ENCODE results near the gene PTCD1. TPM values are rescaled to one million over a fixed set of nuclear protein-coding genes. Genes with fewer than 3 reads are reported as not detected.

The PTCD1 gene
- total and polyA plus RNA-seq, 2 of the 8 experiments (the other 6 are each of a cell fraction or from before 2014, with no cell fraction given) = 7.5 to 7.6 TPM

DNA sequence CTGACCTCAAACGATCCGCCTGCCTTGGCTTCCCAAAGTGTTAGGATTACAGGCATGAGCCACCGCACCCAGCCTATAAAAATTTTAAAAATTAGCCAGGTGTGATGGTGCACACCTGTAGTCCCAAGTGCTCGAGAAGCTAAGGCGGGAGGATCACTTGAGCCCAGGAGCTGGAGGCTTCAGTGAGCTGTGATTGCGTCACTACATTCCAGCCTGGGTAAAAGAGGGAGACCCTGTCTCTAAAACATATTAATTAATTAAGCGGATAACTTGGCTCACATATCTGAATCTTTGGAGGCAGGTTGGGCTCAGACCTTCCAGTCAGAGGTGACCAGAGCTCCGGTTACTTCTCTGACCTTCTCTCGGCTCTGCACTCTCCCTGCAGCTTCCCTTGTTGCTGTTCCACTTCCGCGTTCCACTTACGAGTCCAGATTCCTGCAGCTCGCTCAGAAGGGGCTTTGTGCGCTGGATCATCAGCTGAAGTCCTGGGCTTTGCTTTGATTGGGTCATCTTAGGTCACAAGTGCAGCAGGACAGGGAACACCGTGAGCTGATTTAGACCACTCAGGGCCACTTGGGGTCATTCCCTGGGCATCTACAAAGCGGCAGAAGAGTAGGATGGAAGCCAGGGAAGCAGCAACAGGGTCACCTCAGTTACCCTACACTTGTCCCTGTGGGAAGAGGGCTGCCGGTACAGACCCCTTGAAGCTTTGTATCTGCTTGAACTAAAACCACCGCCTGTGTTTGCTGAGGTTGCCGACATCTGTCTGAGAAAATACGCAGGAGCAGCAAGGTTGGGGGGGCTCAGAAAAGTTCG is 66.1 kb downstream of the PTCD1 start:
- Histone ChIP-seq H2AFZ (ENCODE audit: low read length) (no peak overlapping the region), H3K9ac (replicated peaks in 1 of 4; ENCODE audit: extremely low read depth in 1 of 4, low read depth in 3 of 4, low read length in 3 of 4) (no peak overlapping the region), H2BK12ac (ENCODE audit: low read depth, low read length) (no peak overlapping the region), H2BK20ac (ENCODE audit: low read length) (no peak overlapping the region), H3K4me1 (replicated peaks in 1 of 4; ENCODE audit: control insufficient read depth in 3 of 4, insufficient read depth in 4 of 4, low read length in 3 of 4) (peaks cover 0 to 2% (median 0%) of the 10 kb centered on the region in 4 experiments; a peak in 1 of 7 replicates), H3K4me2 (ENCODE audit: insufficient read depth in 1 of 2, low read depth in 2 of 2, low read length in 2 of 2) (no peak overlapping the region), H3K4me3 (ENCODE audit: extremely low read depth in 1 of 4, insufficient read depth in 2 of 4, low read depth in 3 of 4, low read length in 4 of 4) (no peak overlapping the region), H3K4ac (replicated peaks; ENCODE audit: insufficient read length, low read depth, low read length) (no peak overlapping the region), H4K5ac (ENCODE audit: insufficient read length, low read depth, low read length) (no peak overlapping the region), H2BK120ac (replicated peaks; ENCODE audit: low read depth, low read length) (no peak overlapping the region), H3K23ac (ENCODE audit: insufficient read length) (no peak overlapping the region), H4K91ac (replicated peaks; ENCODE audit: insufficient read length, low read length) (no peak overlapping the region), H3K79me2 (ENCODE audit: control insufficient read depth in 1 of 2, insufficient read depth in 2 of 2, low read length in 2 of 2) (peaks cover 0 to 5% of the 10 kb centered on the region in 2 experiments; a peak in 2 of 4 replicates), H2AK5ac (ENCODE audit: low read depth, low read length) (no peak overlapping the region), H3K56ac (replicated peaks; ENCODE audit: insufficient read length, low read depth, low read length) (no peak overlapping the region), H4K20me1 (replicated peaks in 1 of 2; ENCODE audit: control insufficient read depth in 1 of 2, insufficient read depth in 2 of 2, low read length in 2 of 2) (peaks cover 2 to 4% of the 10 kb centered on the region in 2 experiments), H3K79me1 (ENCODE audit: low read depth, low read length) (peaks cover 3% of the 10 kb centered on the region; the same call in 1 of the 2 replicates), H3K14ac (ENCODE audit: insufficient read length) (no peak overlapping the region), H3K18ac (ENCODE audit: extremely low read depth, low read length) (no peak overlapping the region), H2BK15ac (ENCODE audit: low read length) (no peak overlapping the region), H3K23me2 (ENCODE audit: low read depth, low read length) (0 out of 2 replicates have a peak, but pooled peaks cover 6% of the 10 kb centered on the region), H3K36me3 (ENCODE audit: control insufficient read depth in 2 of 4, insufficient read depth in 4 of 4, low read length in 3 of 4) (no peaks in the 10 kb centered on the region), H4K8ac (ENCODE audit: extremely low read depth, insufficient read depth, low read length) (0 out of 2 replicates have a peak overlapping the region, but pooled peaks have one; percentile 51), H2BK5ac (ENCODE audit: low read depth, low read length) (no peak overlapping the region), H3K27me3 (replicated peaks in 1 of 4; ENCODE audit: control insufficient read depth in 3 of 4, extremely low read depth in 1 of 4, insufficient read depth in 3 of 4, low read length in 3 of 4) (no peaks in the 10 kb centered on the region), H3K27ac (ENCODE audit: low read depth, low read length) (no peak overlapping the region), H3K9me3 (ENCODE audit: insufficient read depth in 2 of 2, low read depth in 1 of 2, low read length in 1 of 2) (no peaks in the 10 kb centered on the region)
- no peak for TF ChIP-seq SUZ12 (IDR thresholded peaks at IDR 0.05; ENCODE audit: low read length)
- TF ChIP-seq CEBPB (IDR thresholded peaks at IDR 0.05; ENCODE audit: low read depth, low read length) = peak; percentile 73
- ChIA-PET CTCF (ENCODE audit: partially characterized antibody) (interaction anchor here (0.8 to 1.9 kb wide), 6 partner anchors 9 to 333 kb away, joined by 3 to 7 read pairs (median 4); no protein-coding TSS in a partner anchor), POLR2A (ENCODE audit: partially characterized antibody) (interaction anchor here (0.7 to 5.5 kb wide), 7 partner anchors 12 to 706 kb away, joined by 3 to 49 read pairs (median 4); partner anchors contain the start of genes BUD31 and PDAP1)
- no peak for DNase-seq (ENCODE audit: low read depth in 1 of 2, low spot score in 2 of 2)
- FAIRE-seq = no peak
- 85% methylated on average over 21 of the region's 21 CpGs; no CpG with 5 or more reads in 1 of the 2 experiments for WGBS, 2 experiments (ENCODE audit: extremely low coverage in 1 of 2, insufficient coverage in 1 of 2, insufficient read length in 1 of 2, insufficient replicate concordance in 2 of 2, low coverage in 1 of 2, low lambda C conversion rate in 2 of 2, missing lambda C conversion rate in 1 of 2)
